Smooth muscle cell (in vitro differentiated cells): Measurements from ENCODE around the gene MCC. TPM values are rescaled to one million over a fixed set of nuclear protein-coding genes. Genes with fewer than 3 reads are reported as not detected.

Source experiments
- DNase-seq: peaks from one replicate; lab custom pipeline; 2025; ENCODE audit not compliant: unreplicated experiment; lab: John Stamatoyannopoulos, UW
- H2AFZ ChIP-seq: fragments of 200-600 bp; sonication (generic); 2 replicates; pipeline ENCODE4 v1.6.0; 2016; ENCODE audit warnings: antibody characterized with exemption, low read depth, mild to moderate bottlenecking
- H3F3A ChIP-seq: fragments of 200-600 bp; sonication (generic); 2 replicates; pipeline ENCODE4 v1.6.0; 2017; ENCODE audit warnings: antibody characterized with exemption, low read depth
- H3K27ac ChIP-seq: fragments of 200-600 bp; sonication (generic); 2 replicates; pipeline ENCODE4 v1.5.1; 2016; ENCODE audit warnings: low read depth, mild to moderate bottlenecking
- H3K27me3 ChIP-seq: fragments of 200-600 bp; sonication (generic); 2 replicates; pipeline ENCODE4 v1.6.1; 2016; ENCODE audit warnings: low read depth, mild to moderate bottlenecking
- H3K36me3 ChIP-seq: fragments of 200-600 bp; sonication (generic); 2 replicates; pipeline ENCODE4 v1.5.1; 2016; ENCODE audit warnings: low read depth
- H3K4me1 ChIP-seq: fragments of 200-600 bp; sonication (generic); 2 replicates; pipeline ENCODE4 v1.5.1; 2016; ENCODE audit warnings: low read depth
- H3K4me2 ChIP-seq: fragments of 200-600 bp; sonication (generic); 2 replicates; pipeline ENCODE4 v1.6.0; 2016; ENCODE audit warnings: mild to moderate bottlenecking
- H3K4me3 ChIP-seq: fragments of 200-600 bp; sonication (generic); 2 replicates; pipeline ENCODE4 v1.5.1; 2016; ENCODE audit warnings: mild to moderate bottlenecking
- H3K79me2 ChIP-seq: fragments of 200-600 bp; sonication (generic); 2 replicates; pipeline ENCODE4 v1.6.0; 2016; ENCODE audit warnings: low read depth, mild to moderate bottlenecking
- H3K9ac ChIP-seq: fragments of 200-600 bp; sonication (generic); 2 replicates; pipeline ENCODE4 v1.6.0; 2016; ENCODE audit warnings: low read depth
- H3K9me3 ChIP-seq: fragments of 200-600 bp; sonication (generic); replicated peaks from 2 replicates; pipeline ENCODE4 v1.5.1; 2016; ENCODE audit warnings: low read depth
- H4K20me1 ChIP-seq: fragments of 200-600 bp; sonication (generic); 2 replicates; pipeline ENCODE4 v1.6.0; 2016; ENCODE audit warnings: low read depth
- CTCF ChIP-seq: fragments of 200-600 bp; sonication (generic); IDR thresholded peaks from 2 replicates; pipeline ENCODE4 v1.5.1; 2017; ENCODE audit warnings: borderline replicate concordance, mild to moderate bottlenecking, antibody characterized with exemption; ENCODE audit not compliant: insufficient read depth, poor library complexity, severe bottlenecking
- WGBS: methylation state at CpG from one replicate; pipeline ENCODE4 v1.1.7; 2016; ENCODE audit warnings: low lambda C conversion rate; 5-methylcytosine and 5-hydroxymethylcytosine counted together
- polyA plus RNA-seq: library from polyadenylated mRNA; unstranded; fragments of >200 nt; fragmentation: Nextera tagmentation; extraction: Ambion mirVana; gene quantifications from 2 replicates; pipeline ENCODE4 v1.2.1, GENCODE V29; 2016
- total RNA-seq: library from RNA; depleted of rRNA; stranded (reverse); fragments of >200 nt; gene quantifications from 2 replicates; pipeline ENCODE4 v1.2.3, GENCODE V29; 2014

The MCC gene
- total and polyA plus RNA-seq, 2 experiments from 2014 or later, result 5.8 to 19.2 TPM

- Histone ChIP-seq H3K79me2 (no peaks in the 10 kb centered on the region), H3K4me3 (no peak overlapping the region), H4K20me1 (peaks cover 15% of the 10 kb centered on the region), H3K4me1 (peaks cover 10% of the 10 kb centered on the region), H3K9me3 (no peaks in the 10 kb centered on the region), H3K4me2 (peak overlapping the region; percentile 0), H3K36me3 (no peaks in the 10 kb centered on the region), H3K27me3 (no peaks in the 10 kb centered on the region), H3F3A (no peaks in the 10 kb centered on the region), H3K27ac (no peak overlapping the region), H3K9ac (no peak overlapping the region), H2AFZ (no peak overlapping the region)
- 83% methylated on average over 2 of the region's 2 CpGs for WGBS
- no peak for DNase-seq
- no peak for TF ChIP-seq CTCF
Observed at GRCh38 chr5:113232667-113233066, 255.6 kb downstream of the MCC start.

GRCh38 chr5:113232221-113232620 is 256.0 kb downstream of the MCC start:
- no peaks in the 10 kb centered on the region for H3K36me3 ChIP-seq
- peak overlapping the region; percentile 58 for H3K4me2 ChIP-seq
- WGBS, result 67% methylated on average over 2 of the region's 2 CpGs
- H2AFZ ChIP-seq, result no peak overlapping the region
- peaks cover 10% of the 10 kb centered on the region for H3K4me1 ChIP-seq
- no peak for DNase-seq
- TF ChIP-seq CTCF, result no peak
- H3K27ac ChIP-seq, result peak overlapping the region; percentile 58
- H4K20me1 ChIP-seq, result peaks cover 11% of the 10 kb centered on the region
- H3K27me3 ChIP-seq, result no peaks in the 10 kb centered on the region
- no peaks in the 10 kb centered on the region for H3F3A ChIP-seq
- no peaks in the 10 kb centered on the region for H3K79me2 ChIP-seq
- H3K4me3 ChIP-seq, result no peak overlapping the region
- H3K9ac ChIP-seq, result no peak overlapping the region
- H3K9me3 ChIP-seq, result no peaks in the 10 kb centered on the region

GRCh38 chr5:113231653-113232000 is 256.6 kb downstream of the MCC start:
- TF ChIP-seq CTCF, result no peak
- no peak overlapping the region for H2AFZ ChIP-seq
- H4K20me1 ChIP-seq, result peaks cover 11% of the 10 kb centered on the region
- H3K4me1 ChIP-seq, result peaks cover 10% of the 10 kb centered on the region
- 62% methylated on average over 1 of the region's 1 CpG for WGBS
- no peaks in the 10 kb centered on the region for H3F3A ChIP-seq
- no peaks in the 10 kb centered on the region for H3K79me2 ChIP-seq
- no peak overlapping the region for H3K9ac ChIP-seq
- H3K36me3 ChIP-seq, result no peaks in the 10 kb centered on the region
- H3K27ac ChIP-seq, result peak overlapping the region; percentile 58
- no peak overlapping the region for H3K4me3 ChIP-seq
- H3K27me3 ChIP-seq, result no peaks in the 10 kb centered on the region
- peak overlapping the region; percentile 58 for H3K4me2 ChIP-seq
- no peak for DNase-seq
- no peaks in the 10 kb centered on the region for H3K9me3 ChIP-seq
